GM18508 (cell line): ENCODE measurements around the gene EHF.

Experiments
- ATAC-seq: cut with Tn5 transposase; IDR thresholded peaks from one replicate; pipeline ENCODE4 v1.9.1; 2021; ENCODE audit warnings: moderate number of reproducible peaks; ENCODE audit not compliant: insufficient read depth, unreplicated experiment

Gene EHF

DNA sequence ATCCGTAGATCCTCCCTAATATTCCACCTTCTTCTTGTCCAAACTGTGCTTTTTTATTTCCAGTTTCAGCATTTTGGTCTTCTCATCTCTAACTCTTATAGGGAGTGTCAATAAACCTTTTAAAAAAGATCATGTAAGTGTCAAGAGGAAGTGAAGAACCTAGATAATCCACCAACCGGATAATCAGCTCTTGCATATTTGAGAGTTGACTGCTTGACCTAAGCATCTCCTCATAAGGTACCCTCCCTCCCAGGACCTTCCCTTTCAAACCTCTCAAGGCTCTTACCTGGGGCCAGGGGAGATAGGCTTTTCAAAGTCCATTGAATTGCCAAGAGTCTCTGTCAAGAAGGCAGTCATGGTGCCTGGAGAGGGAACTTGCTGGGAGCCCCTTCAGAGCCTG, 691 bp upstream of the EHF start:
- ATAC-seq: no peak

DNA sequence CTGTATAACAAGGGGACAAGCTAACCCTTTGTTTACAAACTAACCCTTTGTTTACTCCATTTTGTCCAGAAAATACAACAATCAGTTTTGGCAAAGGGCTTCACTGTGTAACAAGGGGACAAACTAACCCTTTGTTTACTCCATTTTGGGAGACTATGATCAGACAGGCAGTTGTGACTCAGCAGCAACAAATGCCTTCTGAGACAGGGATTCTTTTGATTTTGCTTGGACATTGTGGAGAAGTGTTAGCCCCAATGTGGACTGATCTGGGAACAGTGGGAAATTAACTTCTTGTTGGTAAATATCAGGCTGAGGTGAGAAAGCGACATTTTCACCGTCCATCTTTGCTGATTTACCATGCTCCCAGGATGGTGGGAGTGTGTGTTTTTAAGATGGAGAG, 983 bp downstream of the EHF start:
- no peak for ATAC-seq

DNA sequence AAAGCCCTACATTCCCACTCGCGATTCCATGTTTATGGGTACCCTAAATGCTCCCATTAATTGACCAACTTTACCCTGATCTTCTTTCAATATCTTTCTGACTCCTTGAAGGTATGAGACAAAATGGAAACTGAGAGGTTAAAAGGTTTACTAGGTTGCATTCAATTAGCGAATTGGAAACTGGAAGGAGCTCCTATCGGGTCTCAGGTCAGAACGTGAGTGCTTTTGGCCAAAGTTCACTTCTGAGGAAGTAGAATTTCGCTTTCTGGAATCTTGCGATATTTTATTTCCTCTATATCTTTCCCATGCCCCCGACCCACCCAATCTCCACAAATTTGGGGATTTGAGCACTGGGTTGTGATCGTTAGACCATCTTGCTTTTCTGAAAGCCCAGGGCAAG, 2.6 kb downstream of the EHF start:
- no peak for ATAC-seq

DNA sequence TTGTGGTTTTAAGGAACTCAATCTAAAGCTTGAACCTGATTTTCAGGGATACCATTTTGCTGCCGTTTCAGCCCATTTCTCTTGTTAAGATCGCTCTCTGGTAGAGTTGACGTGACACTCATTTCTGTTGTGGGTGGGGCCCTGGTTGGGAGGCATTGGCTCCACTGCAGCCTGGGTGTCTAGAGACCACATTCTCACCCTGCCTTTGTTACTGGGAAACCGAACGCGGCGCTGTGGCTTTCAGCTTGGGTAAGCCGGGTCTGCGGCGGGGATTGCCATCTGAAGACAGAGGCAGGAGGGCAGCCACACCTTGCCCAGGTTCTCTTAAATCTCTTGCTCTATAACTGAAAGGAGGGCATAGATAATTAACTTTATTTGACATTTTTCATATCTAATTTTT, 3.2 kb downstream of the EHF start:
- peak; percentile 51 for ATAC-seq

DNA sequence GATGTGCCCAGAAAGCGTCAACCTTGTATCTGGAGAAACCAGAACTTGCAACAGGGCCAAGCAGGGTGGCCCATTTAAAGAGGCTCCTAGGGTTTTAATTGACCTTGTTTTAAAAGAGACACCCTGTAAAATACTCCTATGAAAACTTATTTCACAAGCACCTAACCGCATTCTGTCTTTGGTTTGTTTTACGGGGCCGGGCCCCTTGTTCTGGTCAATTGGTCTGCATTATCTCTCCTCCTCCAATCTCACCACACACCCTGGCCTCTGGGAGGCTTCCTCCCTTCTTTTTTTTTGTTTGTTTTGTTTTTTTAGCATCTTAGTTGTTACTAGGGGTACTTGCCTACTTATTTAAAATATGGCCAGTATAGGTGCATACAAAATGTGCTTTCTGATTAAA, 4.7 kb downstream of the EHF start:
- ATAC-seq: no peak

DNA sequence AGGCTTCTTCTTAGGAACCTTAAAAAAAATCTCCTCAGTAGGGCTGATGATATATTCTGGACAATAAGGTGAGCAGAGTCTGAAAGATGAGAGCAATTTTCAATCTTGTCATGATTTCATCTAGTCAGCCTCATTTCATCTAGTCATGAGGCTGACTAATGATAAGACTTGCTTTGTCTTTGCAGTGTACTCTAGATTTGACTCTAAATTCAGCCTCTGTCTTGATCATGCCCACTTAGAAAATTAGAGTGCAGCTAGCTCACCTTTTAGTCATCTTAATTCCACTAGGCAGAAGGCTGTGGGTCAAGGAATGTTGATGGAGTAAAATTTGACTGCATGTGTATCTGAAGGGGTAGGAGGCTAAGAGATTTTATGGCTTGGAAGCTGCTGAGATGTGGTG, 5.5 kb downstream of the EHF start:
- no peak for ATAC-seq

DNA sequence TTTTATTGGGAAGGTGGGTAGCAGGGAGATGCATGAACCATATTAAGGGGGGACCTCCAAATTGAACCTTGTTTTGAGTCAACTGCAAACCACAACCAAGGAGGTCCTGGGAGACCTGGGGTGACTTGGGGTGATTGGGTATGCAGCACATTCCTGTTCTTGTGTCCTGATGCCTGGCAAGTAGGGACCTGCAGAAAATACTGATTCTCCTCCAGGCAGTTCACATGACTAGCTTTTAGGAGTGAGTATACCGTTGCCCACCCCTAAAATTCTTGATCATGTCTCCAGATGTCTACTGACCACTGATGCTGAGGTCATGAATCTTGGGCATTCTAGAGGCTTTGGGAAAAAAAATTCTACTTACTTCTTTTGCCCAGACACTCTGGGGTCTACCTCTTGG, 6.3 kb downstream of the EHF start:
- no peak for ATAC-seq

DNA sequence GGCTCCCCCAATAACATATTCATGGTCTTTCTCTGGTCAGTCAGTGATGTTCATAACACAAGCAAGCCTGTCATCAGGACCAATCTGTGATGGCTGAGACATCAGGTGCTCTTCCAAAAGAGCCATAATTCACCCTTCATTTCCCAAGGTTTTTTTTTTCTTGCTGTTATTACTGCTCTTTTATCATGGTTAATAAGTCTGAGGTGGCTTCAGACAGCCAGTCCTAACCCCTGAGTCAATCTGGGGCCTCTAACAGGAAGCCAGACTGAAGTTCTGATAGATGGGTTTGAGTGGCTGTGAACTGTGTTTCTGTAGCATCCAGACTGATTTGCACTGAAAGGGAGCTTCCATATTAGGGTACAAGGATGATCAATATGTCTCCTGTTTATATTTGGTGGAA, 8.8 kb downstream of the EHF start:
- ATAC-seq: no peak

DNA sequence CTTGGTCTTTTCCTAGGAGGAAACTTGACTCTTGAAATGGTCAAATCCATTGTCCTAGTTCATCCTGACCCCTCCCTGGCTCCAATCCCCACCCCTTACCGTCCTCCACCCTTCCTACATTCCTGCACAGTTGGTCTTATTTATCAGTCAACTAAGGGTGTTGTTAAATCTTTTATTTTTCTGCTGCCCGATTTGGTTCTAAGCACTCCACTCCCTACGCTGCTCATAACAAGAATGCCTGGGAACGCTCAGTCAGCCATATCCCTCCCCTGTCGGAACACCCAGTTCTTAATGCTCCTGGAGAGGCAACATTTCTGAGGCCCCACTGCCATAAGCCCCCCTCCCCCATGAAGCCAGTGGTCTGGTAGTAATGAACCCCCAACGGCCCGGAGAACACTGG, 9.7 kb downstream of the EHF start:
- ATAC-seq: no peak

DNA sequence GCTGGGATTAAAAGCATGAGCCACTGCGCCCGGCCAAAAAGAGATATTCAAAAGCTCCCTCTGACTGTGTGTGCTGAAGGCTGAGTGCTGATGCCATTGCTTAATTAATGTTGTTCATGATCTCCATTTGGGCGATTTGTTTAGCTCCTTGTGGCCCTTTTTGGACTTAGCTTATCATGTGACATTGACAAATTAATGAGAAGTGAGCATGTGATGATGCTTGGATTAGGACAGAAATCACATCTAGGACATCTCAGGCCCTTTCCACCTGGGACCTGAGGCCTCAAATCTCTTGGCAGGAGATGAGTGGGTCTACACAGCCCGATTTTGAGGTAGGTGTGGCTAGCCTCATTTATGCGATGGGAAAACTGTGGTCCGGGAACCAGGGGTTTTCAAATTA, 10.4 kb downstream of the EHF start:
- no peak for ATAC-seq

DNA sequence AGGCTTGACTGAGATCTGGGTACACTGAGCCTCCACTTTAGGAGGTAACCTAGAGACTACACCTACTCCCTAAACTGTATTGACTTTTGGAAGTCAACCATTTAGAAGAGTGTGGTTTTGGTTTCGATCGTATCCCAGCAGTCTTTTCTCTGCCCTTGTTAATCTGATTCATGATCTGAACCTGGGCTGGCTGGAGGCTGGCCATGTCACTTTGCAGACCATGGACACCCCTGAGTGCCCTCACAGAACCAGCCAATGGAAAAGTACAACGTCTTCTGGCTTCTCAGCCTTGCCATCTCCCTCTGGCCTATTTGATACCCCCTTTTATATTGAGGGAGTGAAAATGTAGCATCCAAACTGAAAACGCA, 10.8 kb downstream of the EHF start:
- no peak for ATAC-seq

DNA sequence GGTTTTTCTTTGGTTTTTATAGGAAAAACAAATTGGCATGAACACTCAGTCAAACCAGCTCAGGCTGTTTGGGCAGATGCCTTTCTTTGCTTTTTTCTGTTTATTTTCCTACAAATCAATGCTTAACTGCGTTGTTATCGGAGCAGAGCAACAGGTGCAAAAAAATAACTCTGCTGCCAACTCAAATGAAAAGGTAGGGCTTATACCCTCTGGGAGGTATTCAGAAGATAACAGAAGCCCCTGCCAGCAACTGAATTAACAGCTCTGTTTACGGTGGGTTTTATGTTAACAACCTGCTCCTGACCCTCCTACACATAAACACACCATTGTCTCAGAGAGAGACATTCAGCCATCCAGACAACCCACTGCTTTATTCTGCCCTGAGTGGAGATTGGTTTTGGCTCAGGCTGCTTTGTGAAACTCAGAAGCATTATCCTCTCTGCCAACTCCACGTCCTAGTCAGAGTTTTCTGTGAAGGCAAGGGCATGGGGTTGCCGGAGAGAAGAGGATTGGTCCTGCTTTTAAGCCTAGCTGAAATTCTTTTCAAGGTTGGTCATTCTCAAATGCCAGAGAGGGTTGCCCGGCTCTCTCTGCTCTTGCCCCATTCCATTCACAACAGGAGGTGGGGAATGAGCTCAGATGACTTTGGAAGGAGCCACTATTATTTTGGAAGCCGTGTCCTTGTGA, 11.4 kb downstream of the EHF start:
- ATAC-seq: no peak

DNA sequence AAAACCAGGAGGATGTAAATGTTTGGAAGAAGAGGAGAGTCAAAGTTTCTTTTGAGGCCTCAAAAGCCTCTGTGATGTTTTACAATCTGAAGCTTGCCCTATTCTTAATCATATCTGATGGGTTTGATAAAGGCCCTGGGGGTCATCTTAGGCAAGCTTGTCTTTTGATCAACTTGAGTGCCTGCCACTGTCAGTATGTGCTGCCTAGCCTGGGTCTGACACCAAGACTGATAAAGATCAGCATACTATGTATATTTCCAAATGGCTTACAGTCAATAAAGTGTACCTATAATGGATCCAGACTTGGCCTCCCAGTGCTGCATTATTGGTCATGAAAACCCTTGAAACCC, 12.7 kb downstream of the EHF start:
- ATAC-seq: peak; percentile 13

DNA sequence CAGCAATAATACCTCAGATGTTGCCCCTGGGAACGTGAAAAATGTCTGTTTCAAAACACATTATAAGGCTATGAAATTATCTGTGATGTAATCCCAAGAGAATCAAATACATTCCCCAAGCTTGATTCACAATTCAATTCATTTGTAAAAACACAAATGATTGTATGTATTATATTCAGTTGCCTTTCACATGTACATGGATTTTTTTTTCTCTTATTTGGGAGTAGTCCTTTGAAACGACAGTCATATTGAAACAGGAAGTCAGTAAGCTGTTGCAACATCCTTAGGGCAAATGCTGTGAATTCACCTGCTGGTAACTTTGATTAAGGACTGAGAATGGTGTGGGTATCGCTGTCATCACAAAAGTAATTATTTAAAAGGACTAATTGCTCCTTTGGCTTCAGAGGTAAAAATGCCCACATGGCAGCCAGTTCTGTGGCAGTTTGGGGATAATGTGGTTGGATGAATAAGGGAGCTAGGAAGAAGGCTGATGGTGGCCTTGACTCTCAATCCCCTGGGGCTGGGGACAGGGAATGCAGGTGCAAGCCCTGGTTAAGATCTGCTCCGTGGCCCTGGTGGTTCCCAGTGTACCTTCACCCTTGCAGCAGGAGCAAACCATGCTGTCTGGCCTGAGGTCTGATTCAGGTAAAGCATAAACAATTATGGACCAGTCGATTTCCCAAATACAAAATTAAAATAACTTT, 13.2 kb downstream of the EHF start:
- ATAC-seq: peak; percentile 84

DNA sequence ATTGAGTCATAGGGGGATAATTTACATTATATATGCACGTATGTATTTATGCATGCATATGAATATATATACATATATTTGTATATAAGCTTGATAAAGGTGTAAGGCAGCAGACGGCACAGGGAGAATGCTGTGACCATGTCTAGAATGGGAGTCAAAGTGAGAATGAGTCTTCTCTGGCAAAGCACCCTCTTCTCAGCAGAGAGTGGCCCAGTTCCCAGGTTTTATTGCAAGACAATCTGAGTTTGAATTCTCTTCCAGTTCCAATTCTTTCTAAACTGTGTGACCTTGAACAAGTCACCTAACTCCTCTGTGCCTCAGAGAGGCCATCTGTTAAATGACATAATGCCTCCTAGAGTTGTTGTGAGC, 13.8 kb downstream of the EHF start:
- ATAC-seq: no peak

DNA sequence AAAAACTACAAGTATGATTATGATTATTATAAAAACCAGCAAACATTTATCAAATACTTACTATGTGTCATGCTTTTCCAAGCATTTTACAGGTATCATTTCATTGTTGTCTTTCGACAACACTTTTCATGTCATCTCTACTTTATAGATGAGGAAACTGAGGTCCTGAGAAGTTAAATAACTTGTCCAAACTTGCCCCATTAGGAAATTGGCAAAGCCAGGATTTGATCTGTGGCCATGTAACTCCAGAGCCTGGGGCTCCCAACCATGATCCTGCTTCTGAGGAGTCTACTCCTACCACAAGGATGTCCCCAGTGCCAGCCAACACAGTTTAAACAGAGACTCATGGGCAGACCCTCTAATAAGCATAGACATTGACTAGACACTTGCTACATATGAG, 15.2 kb downstream of the EHF start:
- no peak for ATAC-seq

DNA sequence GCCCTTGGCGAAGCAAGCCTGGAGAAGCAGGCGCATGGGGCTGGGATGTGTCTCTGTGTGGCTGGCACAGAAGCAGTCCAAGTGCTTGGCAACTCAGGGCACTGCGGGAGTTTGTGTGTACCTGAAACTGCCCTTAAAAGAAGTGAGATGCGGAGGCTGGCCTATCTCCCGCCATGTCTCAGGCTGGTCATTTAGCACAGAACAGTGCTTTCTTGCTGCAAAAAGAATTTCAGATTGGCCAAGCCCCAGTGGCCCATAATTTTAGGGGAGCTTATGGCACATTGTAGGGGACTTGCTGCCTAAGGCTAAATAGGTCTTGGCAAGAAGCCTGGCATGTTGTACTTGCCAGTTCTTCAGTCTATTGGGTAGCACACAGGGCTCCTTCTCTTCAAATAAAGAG, 16.4 kb downstream of the EHF start:
- ATAC-seq: no peak

DNA sequence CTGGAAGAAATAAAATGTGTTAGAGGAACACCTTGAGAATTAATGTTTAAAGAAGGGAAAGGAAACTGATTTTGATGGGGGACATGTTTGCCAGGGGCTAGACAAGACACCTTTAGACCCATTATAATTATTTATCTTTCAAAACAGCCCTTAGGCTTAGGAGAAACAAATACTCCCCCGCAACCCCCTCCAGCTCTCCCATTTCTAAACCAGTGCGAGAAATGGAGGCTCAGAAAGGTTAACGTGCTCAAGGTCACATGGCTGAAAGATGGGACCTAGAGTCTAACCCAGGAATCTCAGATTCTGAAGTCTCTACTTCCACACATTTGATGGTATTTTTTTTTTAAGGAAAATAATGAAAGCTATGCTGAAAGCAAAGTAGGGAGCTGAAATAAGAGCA, 18.0 kb downstream of the EHF start:
- no peak for ATAC-seq

DNA sequence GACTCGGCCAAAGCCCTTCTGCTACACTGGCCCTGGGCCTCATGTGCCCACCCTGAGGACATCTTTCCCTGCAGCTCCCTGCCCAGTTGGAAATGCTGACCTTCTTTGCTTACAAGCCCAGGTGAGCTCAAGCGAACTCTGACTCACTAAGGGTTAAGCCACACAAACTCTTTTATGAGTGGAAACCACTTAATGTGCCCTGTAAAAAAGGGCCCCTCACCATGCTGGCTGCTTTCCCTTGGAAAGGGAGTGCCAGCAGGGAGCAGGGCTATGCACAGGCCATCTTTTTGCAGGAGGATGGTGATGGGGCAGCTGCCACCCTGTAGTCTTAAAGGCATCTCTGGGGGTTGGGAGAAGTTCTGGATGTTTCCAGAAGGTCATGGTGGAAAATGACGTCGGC, 18.7 kb downstream of the EHF start:
- no peak for ATAC-seq

DNA sequence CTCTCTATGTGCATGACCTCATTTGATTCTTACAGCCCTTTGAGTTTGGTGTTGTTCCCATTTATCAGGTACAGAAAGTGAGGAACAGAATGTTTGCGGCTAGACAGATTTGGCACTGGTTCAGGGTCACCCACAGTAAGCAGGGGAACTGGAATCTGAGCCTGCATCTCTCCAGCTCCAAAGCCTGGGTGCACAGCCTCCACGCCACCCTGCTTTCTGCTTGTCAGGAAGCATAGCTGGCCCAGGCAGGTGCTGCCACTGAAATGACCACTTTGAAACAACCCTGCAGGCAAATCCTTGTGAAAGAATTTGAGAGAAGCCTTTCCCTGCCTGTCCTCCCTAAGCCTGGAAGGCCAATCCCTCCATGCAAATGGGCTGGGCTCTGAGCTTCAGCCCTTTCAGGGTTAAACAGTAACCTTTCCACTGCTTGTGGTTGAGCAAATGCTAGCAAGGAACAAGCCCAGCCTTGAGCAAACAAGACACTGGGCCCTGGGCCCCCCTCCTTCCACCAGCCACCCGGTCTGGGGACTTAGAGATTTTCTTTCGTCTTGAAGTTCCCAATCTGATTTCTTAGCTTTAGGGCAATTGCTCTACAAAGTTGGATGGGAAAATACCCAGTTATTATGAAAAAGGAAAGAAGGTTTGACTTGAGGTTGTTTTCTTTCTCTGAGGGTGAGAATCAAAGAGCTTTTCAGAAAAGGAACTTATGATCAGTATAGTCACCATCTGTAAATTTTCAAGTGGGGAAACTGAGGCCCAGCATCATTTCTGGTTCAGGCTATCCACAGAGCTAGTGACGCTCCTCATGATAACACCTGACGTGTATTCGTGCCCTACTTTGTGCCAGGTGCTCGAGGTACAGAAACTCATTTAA, 19.4 kb downstream of the EHF start:
- peak; percentile 60 for ATAC-seq

DNA sequence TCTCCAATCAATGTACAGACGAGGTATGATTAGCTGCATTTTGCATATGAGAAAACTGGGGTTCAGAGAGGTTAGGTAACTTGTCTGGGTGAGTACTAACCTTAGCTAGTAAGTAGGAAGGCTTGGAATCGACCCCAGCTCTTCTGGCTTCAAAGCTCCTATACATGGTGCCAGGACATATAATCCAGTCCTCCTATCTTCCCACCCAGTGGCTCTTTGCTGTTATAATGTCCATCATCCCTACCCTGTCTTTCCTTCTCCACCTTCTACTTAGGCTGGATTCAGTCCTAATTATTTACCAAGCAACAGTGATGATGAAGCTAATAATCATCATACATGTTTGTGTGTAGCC, 20.0 kb downstream of the EHF start:
- no peak for ATAC-seq

DNA sequence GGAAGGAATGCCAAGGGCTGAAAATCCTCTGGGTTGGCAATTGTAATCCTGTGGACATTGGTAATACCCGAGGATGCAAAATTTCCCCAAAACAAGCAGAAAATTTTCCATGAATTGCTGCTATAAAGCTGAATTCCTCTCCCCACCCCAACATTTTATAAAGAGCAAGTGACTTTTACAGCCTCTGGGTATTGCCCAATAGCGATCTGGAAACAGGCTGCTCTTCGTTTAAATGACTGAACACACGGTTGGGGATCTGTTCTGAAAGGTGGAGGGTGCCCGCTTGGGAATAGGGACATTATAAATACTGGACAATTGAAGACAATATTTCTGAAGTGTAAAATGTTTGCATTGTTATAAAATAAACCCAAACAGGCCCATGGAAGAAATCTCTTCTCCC, 20.6 kb downstream of the EHF start:
- ATAC-seq: no peak
